Muscle layer of colon (tissue), 2 donors: Measurements from ENCODE around the gene MEF2C.

Source experiments
- H3K27ac ChIP-seq: one replicate; pipeline ENCODE4 v1.7.0; 2013; ENCODE audit warnings: low read depth, mild to moderate bottlenecking, low read length, moderate library complexity
- H3K27me3 ChIP-seq, 2 donors: one replicate each; pipeline ENCODE4 v1.7.0; 2013; ENCODE audit warnings: low read length in 2 of 2, mild to moderate bottlenecking in 2 of 2; ENCODE audit not compliant: insufficient read depth in 2 of 2, control insufficient read depth in 1 of 2
- H3K36me3 ChIP-seq: one replicate; pipeline ENCODE4 v1.7.0; 2013; ENCODE audit warnings: mild to moderate bottlenecking, low read length; ENCODE audit not compliant: insufficient read depth
- H3K4me1 ChIP-seq: one replicate; pipeline ENCODE4 v1.7.0; 2013; ENCODE audit warnings: mild to moderate bottlenecking, low read length; ENCODE audit not compliant: insufficient read depth
- H3K4me3 ChIP-seq, 2 donors: one replicate each; pipeline ENCODE4 v1.7.0; 2013; ENCODE audit warnings: low read length in 2 of 2, low read depth in 1 of 2, mild to moderate bottlenecking in 1 of 2, moderate library complexity in 1 of 2
- H3K9ac ChIP-seq: one replicate; pipeline ENCODE4 v1.7.0; 2013; ENCODE audit warnings: low read length
- H3K9me3 ChIP-seq: one replicate; pipeline ENCODE4 v1.7.0; 2013; ENCODE audit warnings: mild to moderate bottlenecking, low read length
- donor health status: abdominal sarcoma.
- donor health status: Adenocarcinoma of cecum.

The MEF2C gene

DNA sequence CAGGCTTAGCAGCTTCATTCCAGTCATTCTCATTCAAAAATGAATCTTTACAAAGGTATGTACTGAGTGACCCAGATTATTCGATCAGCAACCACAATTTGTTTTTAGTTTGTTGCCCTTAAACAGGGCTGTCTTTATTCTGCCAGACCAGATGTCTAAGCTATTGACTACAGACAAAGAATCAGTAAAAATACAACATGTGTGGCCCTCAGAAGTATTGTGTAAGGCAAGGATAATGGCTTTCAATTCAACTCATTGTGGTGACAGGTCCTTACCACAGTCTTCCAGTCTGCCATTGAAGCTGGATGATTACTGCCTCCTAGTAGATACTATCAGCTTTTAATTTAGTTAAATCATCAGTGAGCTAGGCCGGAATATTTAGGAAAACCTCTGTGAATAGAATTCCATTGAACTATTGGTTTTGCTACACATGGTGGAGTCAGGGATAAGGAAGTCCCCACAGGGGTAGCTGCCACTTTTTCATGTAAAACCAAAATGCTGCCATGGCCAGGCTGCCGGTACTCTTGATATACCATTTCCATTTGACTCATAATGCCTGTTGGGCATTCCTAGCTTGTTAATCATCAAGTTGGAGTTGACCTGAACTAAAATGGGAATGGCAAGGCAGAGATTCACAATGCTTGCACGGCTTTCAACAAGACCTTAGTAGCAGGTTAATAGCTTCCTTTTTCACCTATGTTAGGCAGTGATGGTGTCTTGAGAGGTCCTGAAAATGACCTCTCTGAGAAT is 175.6 kb downstream of the MEF2C start:
- Histone ChIP-seq H3K4me1 (no peaks in the 10 kb centered on the region), H3K9ac (no peak overlapping the region), H3K27ac (no peak overlapping the region), H3K9me3 (no peaks in the 10 kb centered on the region), H3K36me3 (no peaks in the 10 kb centered on the region), H3K4me3 (no peak overlapping the region), H3K27me3 (no peaks in the 10 kb centered on the region)

DNA sequence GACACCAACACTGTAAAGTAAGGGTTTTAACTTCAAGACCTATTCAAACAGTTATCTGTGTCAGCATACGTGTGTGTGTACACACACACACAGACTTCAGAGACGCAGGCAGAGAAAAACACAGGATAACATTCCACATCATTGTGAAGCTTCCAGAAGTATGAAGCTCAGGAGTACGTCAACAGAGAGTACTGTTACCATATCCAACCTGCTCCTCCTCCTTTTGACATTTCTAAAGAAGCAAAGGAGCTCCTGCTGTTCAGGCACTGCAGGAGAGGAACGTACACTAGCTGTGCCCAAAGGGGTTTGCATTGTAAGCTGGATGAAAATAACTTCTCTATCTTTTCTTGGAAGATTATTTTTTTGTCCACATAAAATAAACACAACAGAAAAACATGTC is 180.7 kb downstream of the MEF2C start:
- Histone ChIP-seq H3K9ac (no peak overlapping the region), H3K27ac (no peak overlapping the region), H3K9me3 (no peaks in the 10 kb centered on the region), H3K4me3 (no peak overlapping the region), H3K4me1 (no peaks in the 10 kb centered on the region), H3K36me3 (no peaks in the 10 kb centered on the region), H3K27me3 (no peaks in the 10 kb centered on the region)

GRCh38 chr5:88700121-88700520 is 182.9 kb downstream of the MEF2C start:
- peaks cover 3% of the 10 kb centered on the region for H3K4me1 ChIP-seq

GRCh38 chr5:88698290-88698689 is 184.7 kb downstream of the MEF2C start:
- H3K9me3 ChIP-seq = no peaks in the 10 kb centered on the region

More at GRCh38 chr5:88700121-88700520, 182.9 kb downstream of the MEF2C start:
- peaks cover 13 to 15% of the 10 kb centered on the region in 2 donors for H3K27me3 ChIP-seq
- no peak overlapping the region for H3K27ac ChIP-seq
- H3K9me3 ChIP-seq = no peaks in the 10 kb centered on the region
- H3K9ac ChIP-seq = no peak overlapping the region
- no peaks in the 10 kb centered on the region for H3K36me3 ChIP-seq
- H3K4me3 ChIP-seq = no peak overlapping the region

DNA sequence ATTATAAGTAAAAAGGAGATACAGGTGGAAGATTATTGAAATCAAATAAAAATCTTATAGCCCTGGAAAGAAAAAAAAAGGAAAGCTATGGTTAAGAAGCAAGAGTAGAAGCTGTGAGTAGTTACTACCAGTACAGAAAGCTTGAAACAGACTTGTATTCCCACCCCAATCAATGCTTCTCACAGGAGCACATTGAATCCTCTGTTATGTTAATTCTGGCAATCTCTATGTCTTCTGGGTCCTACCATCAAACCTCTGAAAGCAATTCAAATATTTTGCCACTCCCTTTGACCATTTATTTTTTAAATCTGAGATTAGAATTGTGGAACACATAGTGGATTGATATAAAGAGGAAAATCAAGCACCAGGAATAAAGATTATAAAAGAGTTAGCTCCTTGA is 186.5 kb downstream of the MEF2C start:
- H3K27ac ChIP-seq = no peak overlapping the region
- H3K9me3 ChIP-seq = no peaks in the 10 kb centered on the region
- H3K9ac ChIP-seq = no peak overlapping the region
- no peak overlapping the region for H3K4me3 ChIP-seq
- peaks cover 15% of the 10 kb centered on the region for H3K4me1 ChIP-seq
- H3K36me3 ChIP-seq = no peaks in the 10 kb centered on the region
- H3K27me3 ChIP-seq = peaks cover 47 to 52% of the 10 kb centered on the region in 2 donors

More at GRCh38 chr5:88698290-88698689, 184.7 kb downstream of the MEF2C start:
- peaks cover 3% of the 10 kb centered on the region for H3K4me1 ChIP-seq
- no peaks in the 10 kb centered on the region for H3K36me3 ChIP-seq
- no peak overlapping the region for H3K27ac ChIP-seq
- H3K27me3 ChIP-seq = peaks cover 29 to 34% of the 10 kb centered on the region in 2 donors
- H3K4me3 ChIP-seq = no peak overlapping the region
- H3K9ac ChIP-seq = no peak overlapping the region

DNA sequence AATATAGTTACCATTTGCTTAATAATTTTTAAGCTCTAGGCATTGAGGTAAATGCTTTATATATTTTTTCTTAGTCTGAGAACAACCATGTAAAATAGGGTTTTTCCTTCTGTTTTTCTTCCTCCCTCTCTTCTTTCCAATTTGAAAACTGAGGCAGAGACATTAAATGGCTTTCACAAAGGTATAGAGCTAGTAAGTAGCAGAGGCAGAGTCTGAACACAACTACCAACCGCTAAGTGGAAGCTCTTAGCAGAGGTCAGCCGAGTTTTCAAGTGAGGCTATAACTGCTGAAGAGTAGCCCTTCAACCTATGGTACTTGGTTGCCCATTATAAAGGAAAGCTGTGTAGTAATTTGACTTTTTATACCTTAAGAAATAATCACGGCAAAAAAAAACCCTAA is 187.1 kb downstream of the MEF2C start:
- Histone ChIP-seq H3K27ac (no peak overlapping the region), H3K36me3 (no peaks in the 10 kb centered on the region), H3K27me3 (peaks cover 53 to 57% of the 10 kb centered on the region in 2 donors), H3K4me1 (peaks cover 19% of the 10 kb centered on the region), H3K9me3 (no peaks in the 10 kb centered on the region), H3K4me3 (no peak overlapping the region), H3K9ac (no peak overlapping the region)

DNA sequence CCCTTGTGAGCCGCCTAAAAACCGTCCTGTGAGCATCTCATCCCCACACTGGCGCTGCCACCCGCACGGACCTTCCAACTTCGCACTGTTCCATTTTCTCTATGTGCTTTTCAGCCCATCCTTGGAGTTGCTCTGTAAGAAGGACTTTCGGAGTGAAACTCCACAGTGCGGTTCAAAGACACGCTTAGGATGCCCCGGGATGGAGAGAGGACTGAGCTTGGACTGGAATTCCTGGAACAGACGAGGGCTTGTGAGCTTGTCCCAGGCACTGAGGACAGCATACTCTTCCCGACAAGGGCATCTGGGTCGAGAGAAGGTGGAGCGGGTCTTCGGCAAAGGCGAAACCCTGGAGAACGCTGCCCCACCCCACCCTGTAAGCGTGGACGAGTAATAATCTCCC is 187.8 kb downstream of the MEF2C start:
- no peak overlapping the region for H3K4me3 ChIP-seq
- no peaks in the 10 kb centered on the region for H3K9me3 ChIP-seq
- H3K27ac ChIP-seq = no peak overlapping the region
- H3K27me3 ChIP-seq = peaks cover 60 to 64% of the 10 kb centered on the region in 2 donors
- H3K36me3 ChIP-seq = no peaks in the 10 kb centered on the region
- H3K9ac ChIP-seq = no peak overlapping the region
- H3K4me1 ChIP-seq = peaks cover 26% of the 10 kb centered on the region

GRCh38 chr5:88694023-88694679 is 188.8 kb downstream of the MEF2C start:
- peaks cover 26% of the 10 kb centered on the region for H3K4me1 ChIP-seq
- H3K27me3 ChIP-seq = peaks cover 71 to 75% of the 10 kb centered on the region in 2 donors
- H3K4me3 ChIP-seq = no peak overlapping the region
- H3K36me3 ChIP-seq = no peaks in the 10 kb centered on the region
- H3K27ac ChIP-seq = no peak overlapping the region
- no peaks in the 10 kb centered on the region for H3K9me3 ChIP-seq
- H3K9ac ChIP-seq = no peak overlapping the region

- Histone ChIP-seq H3K36me3 (no peaks in the 10 kb centered on the region), H3K9ac (no peak overlapping the region), H3K4me1 (peaks cover 26% of the 10 kb centered on the region), H3K27ac (no peak overlapping the region), H3K27me3 (peaks cover 79 to 84% of the 10 kb centered on the region in 2 donors), H3K4me3 (no peak overlapping the region), H3K9me3 (no peaks in the 10 kb centered on the region)
Measured at GRCh38 chr5:88693071-88693932, 189.7 kb downstream of the MEF2C start.

GRCh38 chr5:88691945-88692868 is 190.8 kb downstream of the MEF2C start:
- peak overlapping the region in 1 of 2 donors; percentile 11 for H3K4me3 ChIP-seq
- H3K36me3 ChIP-seq = no peaks in the 10 kb centered on the region
- no peak overlapping the region for H3K27ac ChIP-seq
- H3K9me3 ChIP-seq = no peaks in the 10 kb centered on the region
- H3K27me3 ChIP-seq = peaks cover 90 to 94% of the 10 kb centered on the region in 2 donors
- peaks cover 26% of the 10 kb centered on the region for H3K4me1 ChIP-seq
- H3K9ac ChIP-seq = no peak overlapping the region
